ENCODE measurements around the gene PCDHGB4.
"Not testable (repeated sequence)": the region's sequence is repeated elsewhere in the genome, so short reads cannot be mapped to it uniquely, and the experiment has no call there.

PCDHGB4 gene

DNA sequence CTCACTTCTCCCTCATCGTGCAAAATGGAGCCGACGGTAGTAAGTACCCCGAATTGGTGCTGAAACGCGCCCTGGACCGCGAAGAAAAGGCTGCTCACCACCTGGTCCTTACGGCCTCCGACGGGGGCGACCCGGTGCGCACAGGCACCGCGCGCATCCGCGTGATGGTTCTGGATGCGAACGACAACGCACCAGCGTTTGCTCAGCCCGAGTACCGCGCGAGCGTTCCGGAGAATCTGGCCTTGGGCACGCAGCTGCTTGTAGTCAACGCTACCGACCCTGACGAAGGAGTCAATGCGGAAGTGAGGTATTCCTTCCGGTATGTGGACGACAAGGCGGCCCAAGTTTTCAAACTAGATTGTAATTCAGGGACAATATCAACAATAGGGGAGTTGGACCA is 43.8 kb downstream of the PCDHGB4 start:
- peak; percentile 71 for DNase-seq (ENCODE audit: low read depth)
- no peak for TF ChIP-seq CTCF (IDR thresholded peaks at IDR 0.05; ENCODE audit: low read length, missing control alignments)
- H3K4me3 ChIP-seq (replicated peaks; ENCODE audit: low read depth, low read length): peak overlapping the region; percentile 54

DNA sequence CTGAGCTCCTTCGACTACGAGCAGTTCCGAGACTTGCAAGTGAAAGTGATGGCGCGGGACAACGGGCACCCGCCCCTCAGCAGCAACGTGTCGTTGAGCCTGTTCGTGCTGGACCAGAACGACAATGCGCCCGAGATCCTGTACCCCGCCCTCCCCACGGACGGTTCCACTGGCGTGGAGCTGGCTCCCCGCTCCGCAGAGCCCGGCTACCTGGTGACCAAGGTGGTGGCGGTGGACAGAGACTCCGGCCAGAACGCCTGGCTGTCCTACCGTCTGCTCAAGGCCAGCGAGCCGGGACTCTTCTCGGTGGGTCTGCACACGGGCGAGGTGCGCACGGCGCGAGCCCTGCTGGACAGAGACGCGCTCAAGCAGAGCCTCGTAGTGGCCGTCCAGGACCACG is 44.8 kb downstream of the PCDHGB4 start:
- H3K4me3 ChIP-seq (replicated peaks; ENCODE audit: low read depth, low read length); DNase-seq (ENCODE audit: low read depth): not testable (repeated sequence)

- DNase-seq (ENCODE audit: low read depth); H3K4me3 ChIP-seq (replicated peaks; ENCODE audit: low read depth, low read length): not testable (repeated sequence)
Measured at GRCh38 chr5:141432726-141433125, 45.2 kb downstream of the PCDHGB4 start.

- DNase-seq (ENCODE audit: low read depth): no peak
- no peak for TF ChIP-seq CTCF (IDR thresholded peaks at IDR 0.05; ENCODE audit: low read length, missing control alignments)
- H3K4me3 ChIP-seq (replicated peaks; ENCODE audit: low read depth, low read length): no peak overlapping the region
Measured at GRCh38 chr5:141434006-141434405, 46.5 kb downstream of the PCDHGB4 start.

DNA sequence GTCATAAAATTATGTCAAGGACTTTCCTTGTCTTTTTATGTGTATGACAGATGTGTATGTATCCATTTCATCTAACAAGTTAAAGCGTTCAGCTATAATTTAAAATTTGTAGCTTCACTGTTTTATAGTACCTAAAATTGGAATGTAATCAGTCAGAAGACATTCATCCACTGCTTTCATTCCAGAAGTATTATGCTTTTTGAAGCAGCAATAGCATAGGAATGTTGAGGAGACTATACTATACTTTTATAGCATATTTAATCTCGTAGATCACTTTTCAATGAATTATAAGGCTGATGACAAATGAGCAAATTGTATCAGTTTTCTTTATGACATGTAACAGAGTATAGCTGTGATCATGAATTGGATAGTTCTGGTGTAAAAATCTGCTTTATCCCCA is 49.7 kb downstream of the PCDHGB4 start:
- DNase-seq (ENCODE audit: low read depth): no peak

GRCh38 chr5:141439411-141440141 is 52.1 kb downstream of the PCDHGB4 start:
- no peak for DNase-seq (ENCODE audit: low read depth)
- TF ChIP-seq CTCF (IDR thresholded peaks at IDR 0.05; ENCODE audit: low read length, missing control alignments): no peak

More for the DNA sequence above, 49.7 kb downstream of the PCDHGB4 start:
- TF ChIP-seq CTCF (IDR thresholded peaks at IDR 0.05; ENCODE audit: low read length, missing control alignments): no peak
- H3K4me3 ChIP-seq (replicated peaks; ENCODE audit: low read depth, low read length): no peak overlapping the region

More at GRCh38 chr5:141439411-141440141, 52.1 kb downstream of the PCDHGB4 start:
- H3K4me3 ChIP-seq (replicated peaks; ENCODE audit: low read depth, low read length): no peak overlapping the region

Measured in fibroblast of pulmonary artery (primary cell).